GM12873 (cell line): Measurements from ENCODE around the gene PPP4R2.

ENCODE experiments used
- TF ChIP-seq, protein P1 (sequence below): IDR thresholded peaks from 2 replicates; pipeline ENCODE4 v1.5.1; 2012; ENCODE audit warnings: low read depth, mild to moderate bottlenecking, moderate library complexity, low read length, control low read depth; ENCODE audit not compliant: insufficient read depth; ENCODE audit errors: missing control alignments

PPP4R2 gene

DNA sequence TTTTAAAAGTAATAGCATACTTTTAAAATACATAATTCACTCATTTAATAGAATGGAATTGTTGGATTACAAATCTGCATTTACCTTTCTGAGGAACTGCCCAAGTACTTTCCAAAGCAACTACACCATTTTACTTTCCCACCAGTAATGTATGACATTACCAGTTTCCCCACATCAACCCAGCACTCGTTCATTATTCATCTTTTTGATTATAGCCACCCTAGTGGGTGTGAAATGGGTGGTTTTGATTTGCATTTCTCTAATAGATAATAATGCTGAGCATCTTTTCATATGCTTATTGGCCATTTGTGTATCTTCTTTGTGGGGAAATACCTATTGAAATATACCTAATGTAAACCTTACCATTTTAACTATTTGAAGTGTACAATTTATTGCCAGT is 46.8 kb downstream of the PPP4R2 start:
- TF ChIP-seq, protein P1, sequence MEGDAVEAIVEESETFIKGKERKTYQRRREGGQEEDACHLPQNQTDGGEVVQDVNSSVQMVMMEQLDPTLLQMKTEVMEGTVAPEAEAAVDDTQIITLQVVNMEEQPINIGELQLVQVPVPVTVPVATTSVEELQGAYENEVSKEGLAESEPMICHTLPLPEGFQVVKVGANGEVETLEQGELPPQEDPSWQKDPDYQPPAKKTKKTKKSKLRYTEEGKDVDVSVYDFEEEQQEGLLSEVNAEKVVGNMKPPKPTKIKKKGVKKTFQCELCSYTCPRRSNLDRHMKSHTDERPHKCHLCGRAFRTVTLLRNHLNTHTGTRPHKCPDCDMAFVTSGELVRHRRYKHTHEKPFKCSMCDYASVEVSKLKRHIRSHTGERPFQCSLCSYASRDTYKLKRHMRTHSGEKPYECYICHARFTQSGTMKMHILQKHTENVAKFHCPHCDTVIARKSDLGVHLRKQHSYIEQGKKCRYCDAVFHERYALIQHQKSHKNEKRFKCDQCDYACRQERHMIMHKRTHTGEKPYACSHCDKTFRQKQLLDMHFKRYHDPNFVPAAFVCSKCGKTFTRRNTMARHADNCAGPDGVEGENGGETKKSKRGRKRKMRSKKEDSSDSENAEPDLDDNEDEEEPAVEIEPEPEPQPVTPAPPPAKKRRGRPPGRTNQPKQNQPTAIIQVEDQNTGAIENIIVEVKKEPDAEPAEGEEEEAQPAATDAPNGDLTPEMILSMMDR = no peak

DNA sequence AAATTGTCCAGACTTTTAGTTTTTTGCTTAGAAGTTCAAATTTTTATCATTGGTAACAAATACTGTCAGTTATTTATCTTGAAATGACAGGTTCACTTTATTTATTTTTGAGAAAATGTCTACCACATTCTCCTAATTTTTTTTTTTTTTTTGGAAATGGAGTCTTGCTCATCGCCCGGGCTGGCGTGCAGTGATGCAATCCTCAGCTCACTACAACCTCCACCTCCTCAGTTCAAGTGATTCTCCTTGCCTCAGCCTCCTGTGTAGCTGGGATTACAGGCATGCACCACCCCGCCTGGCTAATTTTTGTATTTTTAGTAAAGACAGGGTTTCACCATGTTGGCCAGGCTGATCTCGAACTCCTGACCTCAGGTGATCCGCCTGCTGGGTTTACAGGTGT is 48.8 kb downstream of the PPP4R2 start:
- TF ChIP-seq, protein P1 = no peak

DNA sequence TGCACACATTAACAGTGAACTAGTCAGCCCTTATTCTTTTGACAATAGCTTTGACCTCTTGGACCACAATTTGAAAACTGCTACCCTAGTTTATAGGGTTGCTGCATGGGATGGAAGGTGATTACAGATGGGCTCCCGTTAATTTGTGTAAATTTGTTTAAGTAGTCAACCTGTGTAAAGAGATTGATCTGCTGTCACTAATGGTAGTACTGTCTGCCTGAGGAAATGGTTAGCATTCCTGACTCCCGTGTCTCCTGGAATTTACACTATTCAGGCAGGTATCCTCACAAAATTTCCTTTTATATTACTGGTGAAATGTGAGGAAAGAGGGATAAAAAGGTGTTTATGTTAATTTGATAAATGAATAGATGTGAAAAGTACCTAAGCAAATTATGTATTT is 49.6 kb downstream of the PPP4R2 start:
- TF ChIP-seq, protein P1 = no peak

DNA sequence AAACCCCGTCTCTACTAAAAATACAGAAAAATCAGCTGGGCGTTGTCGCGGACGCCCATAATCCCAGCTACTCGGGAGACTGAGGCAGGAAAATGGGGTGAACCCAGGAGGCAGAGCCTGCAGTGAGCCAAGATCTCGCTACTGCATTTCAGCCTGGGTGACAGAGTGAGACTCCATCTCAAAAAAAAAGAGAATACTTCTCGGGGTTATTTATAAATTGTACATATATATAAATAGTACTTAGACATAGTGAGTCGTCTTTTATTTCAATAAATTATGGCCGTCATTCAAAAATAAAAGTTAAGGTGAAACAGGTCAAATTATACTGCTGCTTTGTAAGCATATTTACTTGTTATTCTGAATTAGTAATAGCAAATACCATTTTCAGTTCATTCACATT is 52.7 kb downstream of the PPP4R2 start:
- TF ChIP-seq, protein P1 = no peak

DNA sequence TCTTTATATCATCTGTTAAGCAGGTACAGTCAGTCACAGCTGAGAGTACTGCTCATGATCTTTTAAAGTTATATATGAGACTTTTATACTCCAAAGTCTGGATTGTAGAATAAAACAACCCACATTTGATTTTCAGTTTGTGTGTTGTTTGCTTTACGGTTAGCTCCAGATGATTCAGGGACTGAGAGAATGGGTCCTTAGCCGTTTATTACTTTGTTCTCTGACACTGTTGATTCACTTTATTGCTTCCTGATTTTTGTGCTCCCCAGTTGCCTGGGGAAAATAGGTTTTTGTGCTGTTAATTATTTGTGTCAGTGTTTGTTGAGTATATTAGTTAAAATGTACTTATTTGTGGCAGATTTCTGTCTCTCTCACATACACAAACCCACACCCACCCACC is 56.2 kb downstream of the PPP4R2 start:
- TF ChIP-seq, protein P1 = no peak

DNA sequence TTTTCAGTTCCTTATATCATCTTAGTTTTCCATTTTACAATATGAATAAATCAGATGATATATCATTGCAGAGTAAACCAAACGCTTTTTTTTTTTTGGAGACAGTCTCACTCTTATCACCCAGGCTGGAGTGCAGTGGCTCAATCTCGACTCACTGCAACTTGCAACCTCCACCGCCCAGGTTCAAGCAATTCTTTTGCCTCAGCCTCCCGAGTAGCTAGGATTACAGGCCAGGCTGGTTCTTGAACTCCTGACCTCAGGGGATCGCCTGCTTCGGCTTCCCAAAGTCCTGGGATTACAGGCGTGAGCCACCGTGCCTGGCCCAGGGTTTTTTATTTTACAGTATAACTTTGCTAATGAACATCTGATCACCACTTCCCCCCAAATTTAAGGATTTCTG is 59.0 kb downstream of the PPP4R2 start:
- TF ChIP-seq, protein P1 = no peak

DNA sequence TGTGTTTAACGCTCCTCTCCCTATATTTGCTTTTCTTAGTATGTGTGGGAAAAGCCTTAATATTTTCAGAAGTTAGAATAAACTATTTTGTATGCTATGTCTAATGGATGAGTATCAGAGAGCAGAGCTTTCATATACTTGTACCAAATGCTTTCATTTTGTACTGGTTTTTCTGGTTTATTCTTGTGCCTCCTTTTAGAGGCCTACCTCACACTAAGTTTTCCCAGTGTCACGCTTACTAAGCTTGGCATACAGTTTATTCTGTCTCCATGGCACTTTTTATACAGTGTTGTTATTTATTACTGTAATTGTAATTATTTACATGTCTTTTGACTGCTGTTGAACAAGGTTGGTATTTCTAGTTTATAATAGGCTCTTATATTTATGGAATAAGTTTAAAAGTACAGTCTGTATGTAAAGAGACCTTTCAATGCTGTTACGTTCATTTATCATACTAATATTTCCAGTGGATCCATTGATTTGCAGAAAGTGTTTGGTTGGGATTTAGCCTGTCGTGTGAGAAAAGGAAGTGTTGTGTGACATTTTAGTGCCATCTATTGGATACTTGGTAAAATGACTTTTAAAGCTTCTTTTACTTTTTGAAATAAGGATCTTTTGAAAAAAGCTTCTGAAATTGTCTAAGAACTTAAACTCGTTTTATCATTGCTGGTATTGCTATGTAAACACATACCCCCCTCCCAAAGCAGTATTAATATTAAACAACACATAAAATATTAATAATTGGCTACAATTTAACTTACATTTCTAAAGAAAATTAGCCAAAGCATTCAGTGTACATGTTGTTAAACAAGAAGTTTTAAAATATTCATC is 59.6 kb downstream of the PPP4R2 start:
- TF ChIP-seq, protein P1 = peak; percentile 39
